ENCODE data around the gene SUSD4. TPM values are rescaled to one million over a fixed set of nuclear protein-coding genes. Genes with fewer than 3 reads are reported as not detected.

The SUSD4 gene
- total and polyA plus RNA-seq, 10 of the 15 experiments (the other 5 are each of a cell fraction or from before 2014, with no cell fraction given): 0.13 to 1.1 (median 0.26) TPM; not detected in 3

DNA sequence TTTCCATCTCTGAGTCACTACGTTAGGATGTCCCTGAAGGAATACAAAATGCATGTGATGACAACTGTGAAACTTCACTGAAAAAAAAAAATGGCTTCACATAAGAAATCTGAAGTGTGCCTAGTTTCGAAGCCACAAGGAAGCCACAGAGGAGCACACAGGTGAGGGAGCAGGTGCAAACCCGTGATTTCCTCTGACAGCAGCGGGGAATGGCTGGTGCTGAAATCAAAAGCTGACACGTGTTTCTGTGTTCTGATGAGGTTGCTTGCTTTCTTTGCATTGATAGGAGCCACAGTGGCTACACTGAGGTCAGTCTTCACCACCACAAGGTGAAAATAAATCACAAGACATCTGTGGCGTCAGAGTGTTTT is 115.2 kb downstream of the SUSD4 start:
- no peak overlapping the region for H3K27ac ChIP-seq (ENCODE audit: control insufficient read depth, insufficient read depth)
- H4K20me1 ChIP-seq (ENCODE audit: control insufficient read depth, insufficient read depth): no peaks in the 10 kb centered on the region
- ChIA-PET POLR2A (no interaction called here), CTCF (interaction anchor here (0.5 to 12.8 kb wide), 2 partner anchors 58 to 112 kb away, joined by 3 to 406 read pairs; partner anchors contain the start of gene TLR5), RAD21 (ENCODE audit: unreplicated experiment) (interaction anchor here (2.3 to 3.2 kb wide), 2 partner anchors 74 to 115 kb away, joined by 6 to 15 read pairs; no protein-coding TSS in a partner anchor), SMC1A (ENCODE audit: uncharacterized antibody, unreplicated experiment) (interaction anchor here (1.4 to 12.3 kb wide), 3 partner anchors 16 to 113 kb away, joined by 4 to 218 read pairs (median 4); no protein-coding TSS in a partner anchor)
- no peak for DNase-seq (ENCODE audit: low read depth, low spot score)
- in situ Hi-C loops (cut with MboI) (loop anchor here (5.0 kb wide), 1 partner anchor 106 kb away; the partner anchor contains the start of gene TLR5), intact Hi-C loops (cut with micrococcal nuclease; ENCODE audit: unreplicated experiment) (no loop called here)
- H3K36me3 ChIP-seq (ENCODE audit: control insufficient read depth in 2 of 2, insufficient read depth in 2 of 2, low read length in 1 of 2): no peaks in the 10 kb centered on the region
- no peak overlapping the region for H2AFZ ChIP-seq (ENCODE audit: control insufficient read depth, low read depth, low read length)
- no peaks in the 10 kb centered on the region; a peak in 1 of 4 replicates for H3K27me3 ChIP-seq (replicated peaks in 1 of 2; ENCODE audit: control insufficient read depth in 2 of 2, insufficient read depth in 2 of 2, low read length in 1 of 2)
- no peaks in the 10 kb centered on the region for H3K9me3 ChIP-seq (replicated peaks; ENCODE audit: control insufficient read depth, insufficient read depth, low read length)
- H3K79me2 ChIP-seq (ENCODE audit: control insufficient read depth, insufficient read depth, low read length): no peaks in the 10 kb centered on the region
- FAIRE-seq: no peak
- H3K4me1 ChIP-seq (ENCODE audit: control insufficient read depth, insufficient read depth, low read length): no peaks in the 10 kb centered on the region
- H3K9ac ChIP-seq (ENCODE audit: control insufficient read depth, insufficient read depth, low read length): no peak overlapping the region
- BruUV-seq (replicated peaks): no TSS peak
- no peak overlapping the region for H3K4me3 ChIP-seq
- no peak overlapping the region for H3K4me2 ChIP-seq (ENCODE audit: control insufficient read depth, insufficient read depth)
- WGBS (ENCODE audit: insufficient coverage, insufficient replicate concordance, low lambda C conversion rate, missing lambda C conversion rate): 19% methylated on average over 6 of the region's 6 CpGs
- TF ChIP-seq TCF12 (IDR thresholded peaks at IDR 0.05; ENCODE audit: low read depth, low read length): no peak
- TF ChIP-seq MTA2 (IDR thresholded peaks at IDR 0.05; ENCODE audit: low read depth): peak; percentile 25; the same call in 1 of the 2 replicates
- TF ChIP-seq CBX3 (IDR thresholded peaks at IDR 0.05; ENCODE audit: borderline replicate concordance, low read depth): no peak
- no peak for TF ChIP-seq RBBP5 (conservative IDR thresholded peaks at IDR 0.05)
- TF ChIP-seq NR2F1 (conservative IDR thresholded peaks at IDR 0.05): 0 out of 2 replicates have a peak, but pooled peaks have one; percentile 18
- TF ChIP-seq RAD51 (IDR thresholded peaks at IDR 0.05): 0 out of 2 replicates have a peak, but pooled peaks have one; percentile 19
- TF ChIP-seq BHLHE40 (IDR thresholded peaks at IDR 0.05; ENCODE audit: borderline replicate concordance in 1 of 2, low read depth in 2 of 2, low read length in 1 of 2): peak; percentile 78 to 81; a peak in 3 of 4 replicates
- TF ChIP-seq, protein P1, sequence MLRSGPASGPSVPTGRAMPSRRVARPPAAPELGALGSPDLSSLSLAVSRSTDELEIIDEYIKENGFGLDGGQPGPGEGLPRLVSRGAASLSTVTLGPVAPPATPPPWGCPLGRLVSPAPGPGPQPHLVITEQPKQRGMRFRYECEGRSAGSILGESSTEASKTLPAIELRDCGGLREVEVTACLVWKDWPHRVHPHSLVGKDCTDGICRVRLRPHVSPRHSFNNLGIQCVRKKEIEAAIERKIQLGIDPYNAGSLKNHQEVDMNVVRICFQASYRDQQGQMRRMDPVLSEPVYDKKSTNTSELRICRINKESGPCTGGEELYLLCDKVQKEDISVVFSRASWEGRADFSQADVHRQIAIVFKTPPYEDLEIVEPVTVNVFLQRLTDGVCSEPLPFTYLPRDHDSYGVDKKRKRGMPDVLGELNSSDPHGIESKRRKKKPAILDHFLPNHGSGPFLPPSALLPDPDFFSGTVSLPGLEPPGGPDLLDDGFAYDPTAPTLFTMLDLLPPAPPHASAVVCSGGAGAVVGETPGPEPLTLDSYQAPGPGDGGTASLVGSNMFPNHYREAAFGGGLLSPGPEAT (IDR thresholded peaks at IDR 0.05; ENCODE audit: low read depth): peak; percentile 26; the same call in 1 of the 2 replicates
- peak; percentile 29 for ATAC-seq

Measured in GM12878 (cell line).